GM12801 (cell line): ENCODE measurements around the gene HM13.

ENCODE experiments used
- CTCF ChIP-seq: IDR thresholded peaks from one replicate; pipeline ENCODE4 v1.5.1; 2011; ENCODE audit warnings: control low read depth; ENCODE audit not compliant: insufficient read length; ENCODE audit errors: extremely low read depth

Gene HM13

DNA sequence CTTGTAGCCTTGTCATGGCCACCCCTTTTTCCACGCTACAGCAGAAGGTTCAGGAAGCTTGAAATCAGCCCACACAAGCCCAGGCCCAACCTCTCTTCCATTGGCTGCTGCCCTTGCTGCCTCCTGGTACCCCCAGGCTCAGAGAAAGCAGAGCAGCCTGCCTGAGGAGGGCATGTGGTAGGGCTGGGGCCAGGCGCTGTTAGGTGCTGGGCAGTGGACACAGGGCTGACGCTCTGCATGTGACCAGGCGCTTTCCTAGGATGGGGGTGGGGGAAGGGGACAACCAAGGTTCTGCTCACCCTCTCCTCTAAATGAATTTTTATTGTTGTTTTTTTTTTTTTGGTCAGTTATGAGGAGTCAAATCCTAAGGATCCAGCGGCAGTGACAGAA lies 54.5 kb downstream of the HM13 start:
- no peak for TF ChIP-seq CTCF

DNA sequence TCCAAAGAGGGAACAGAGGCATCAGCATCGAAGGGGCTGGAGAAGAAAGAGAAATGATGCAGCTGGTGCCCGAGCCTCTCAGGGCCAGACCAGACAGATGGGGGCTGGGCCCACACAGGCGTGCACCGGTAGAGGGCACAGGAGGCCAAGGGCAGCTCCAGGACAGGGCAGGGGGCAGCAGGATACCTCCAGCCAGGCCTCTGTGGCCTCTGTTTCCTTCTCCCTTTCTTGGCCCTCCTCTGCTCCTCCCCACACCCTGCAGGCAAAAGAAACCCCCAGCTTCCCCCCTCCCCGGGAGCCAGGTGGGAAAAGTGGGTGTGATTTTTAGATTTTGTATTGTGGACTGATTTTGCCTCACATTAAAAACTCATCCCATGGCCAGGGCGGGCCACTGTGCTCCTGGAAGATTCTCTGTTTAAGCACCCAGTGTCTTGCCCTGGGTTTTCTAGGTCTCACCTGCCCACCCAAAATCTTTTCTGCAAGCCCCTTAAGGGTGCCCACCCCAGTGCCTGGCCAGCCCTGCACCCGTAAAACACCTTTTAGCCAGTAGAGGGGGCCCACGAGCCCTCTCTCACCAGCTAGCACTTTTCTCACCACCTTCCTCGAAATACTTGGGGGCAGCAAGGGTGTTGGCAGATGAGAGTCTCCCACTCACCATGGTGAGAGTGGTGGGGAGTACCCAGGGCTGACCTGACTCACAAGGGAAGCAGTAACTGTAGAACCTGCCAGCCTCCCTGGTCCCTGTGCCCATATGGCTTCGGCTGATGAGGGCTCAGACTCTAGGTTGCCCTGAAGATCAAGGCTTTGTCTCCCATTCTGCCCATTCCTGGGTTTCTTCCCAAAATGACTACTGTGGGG lies 55.1 kb downstream of the HM13 start:
- TF ChIP-seq CTCF, result no peak

DNA sequence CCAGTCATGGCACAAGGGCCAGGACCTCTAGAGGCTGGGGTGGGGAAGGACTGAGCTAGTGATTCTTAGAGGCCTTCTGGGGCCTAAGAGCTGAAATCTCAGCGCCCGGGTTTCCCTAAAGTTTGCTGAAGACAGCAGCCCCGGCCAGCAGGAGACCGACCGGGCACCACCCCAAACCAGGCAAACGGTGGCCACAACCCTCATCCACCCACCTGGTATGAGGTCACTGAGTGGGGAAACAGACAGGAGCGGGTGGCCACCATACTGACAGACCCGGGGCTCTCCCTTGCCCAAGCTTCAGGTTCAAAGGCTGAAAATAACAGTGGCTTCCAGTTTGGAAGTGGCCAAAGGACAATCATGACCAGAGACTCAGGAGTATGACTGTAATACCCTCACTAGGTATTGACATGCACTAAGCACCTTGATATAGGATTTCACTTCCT lies 55.8 kb downstream of the HM13 start:
- no peak for TF ChIP-seq CTCF

- TF ChIP-seq CTCF, result no peak
Observed at GRCh38 chr20:31570735-31571617, 56.7 kb downstream of the HM13 start.

GRCh38 chr20:31572042-31572700 lies 57.9 kb downstream of the HM13 start:
- no peak for TF ChIP-seq CTCF

- no peak for TF ChIP-seq CTCF
Observed at GRCh38 chr20:31572701-31573554, 58.7 kb downstream of the HM13 start.
